ENCODE results near the gene MPZL2.

- TF ChIP-seq CTCF (IDR thresholded peaks at IDR 0.05; ENCODE audit: poor library complexity, severe bottlenecking) (no peak), REST (IDR thresholded peaks at IDR 0.05; ENCODE audit: borderline replicate concordance) (no peak), EZH2 (IDR thresholded peaks at IDR 0.05; ENCODE audit: borderline replicate concordance, insufficient read depth, low read length, poor library complexity, severe bottlenecking) (no peak), RAD21 (conservative IDR thresholded peaks at IDR 0.05) (no peak), TAF1 (IDR thresholded peaks at IDR 0.05; ENCODE audit: low read depth) (no peak)
Observed at GRCh38 chr11:118206391-118207031, 57.6 kb downstream of the MPZL2 start.
